Activated B cell treated with CpG ODN at 0.5 μM for 24 hours (primary cell): Measurements from ENCODE around the gene PDE4A. TPM values are rescaled to one million over a fixed set of nuclear protein-coding genes. Genes with fewer than 3 reads are reported as not detected.

ENCODE experiments used
- ATAC-seq: fragments of 200-7000 bp; cut with Tn5 transposase; one replicate; pipeline ENCODE4 v1.10.0; 2021; ENCODE audit warnings: low read depth, mild to moderate bottlenecking, moderate library complexity
- CTCF ChIA-PET: fragments of 350-600 bp; sonication (Branson Sonifier 250); formaldehyde crosslinking; loops from one replicate; lab custom pipeline; 2021; ENCODE audit warnings: antibody characterized with exemption; lab: Charles Lee
- POLR2A ChIA-PET: fragments of 350-600 bp; sonication (Branson Sonifier 250); formaldehyde crosslinking; loops from one replicate; lab custom pipeline; 2021; ENCODE audit warnings: antibody characterized with exemption; lab: Charles Lee
- DNase-seq: peaks from one replicate; pipeline ENCODE4 v3.0.0; 2022
- H3K27ac Mint-ChIP-seq: one replicate; pipeline ENCODE4 v1.8.0; 2020; ENCODE audit warnings: mixed read lengths
- H3K27me3 Mint-ChIP-seq: one replicate; pipeline ENCODE4 v1.8.0; 2021; ENCODE audit warnings: mixed read lengths
- H3K36me3 Mint-ChIP-seq: one replicate; pipeline ENCODE4 v1.8.0; 2021; ENCODE audit warnings: low read depth, mixed read lengths
- H3K4me1 Mint-ChIP-seq: one replicate; pipeline ENCODE4 v1.8.0; 2021; ENCODE audit warnings: mixed read lengths
- H3K4me3 Mint-ChIP-seq: one replicate; pipeline ENCODE4 v1.8.0; 2020; ENCODE audit warnings: mild to moderate bottlenecking, mixed read lengths
- H3K9me3 Mint-ChIP-seq: one replicate; pipeline ENCODE4 v1.8.0; 2020; ENCODE audit warnings: mixed read lengths
- CTCF ChIP-seq: fragments of 200-600 bp; IDR thresholded peaks from one replicate; pipeline ENCODE4 v1.8.0; 2022; ENCODE audit warnings: antibody characterized with exemption, mild to moderate bottlenecking
- intact Hi-C: fragments of 100-400 bp; cut with micrococcal nuclease; formaldehyde crosslinking; loops from one replicate; pipeline ENCODE4 v1.15.1; 2024
- total RNA-seq: library from RNA; stranded (reverse); gene quantifications from 2 replicates; pipeline ENCODE4 v1.2.3, GENCODE V29; 2022

The PDE4A gene
- total RNA-seq, 1 donor from 2014 or later: 8.6 TPM

GRCh38 chr19:10402441-10403038, 17.8 kb upstream of the PDE4A start:
- TF ChIP-seq CTCF: no peak
- Mint-ChIP-seq H3K9me3 (no peaks in the 10 kb centered on the region), H3K4me1 (peaks cover 67% of the 10 kb centered on the region), H3K27ac (peak overlapping the region; percentile 85), H3K27me3 (no peaks in the 10 kb centered on the region), H3K36me3 (peaks cover 22% of the 10 kb centered on the region), H3K4me3 (peak overlapping the region; percentile 95)
- no peak for DNase-seq
- POLR2A ChIA-PET: interaction anchor here (0.6 to 24.9 kb wide), 6 partner anchors 12 to 151 kb away, joined by 3 to 541 read pairs (median 4); partner anchors contain the start of genes ICAM1 and PDE4A
- no peak for ATAC-seq
- intact Hi-C loops: loop anchor here (1.0 to 5.0 kb wide), 10 partner anchors 14 to 293 kb away; partner anchors contain the start of genes ICAM1, ILF3 and KRI1
- CTCF ChIA-PET: interaction anchor here (0.9 to 6.4 kb wide), 2 partner anchors 11 to 13 kb away, joined by 3 to 84 read pairs; no protein-coding TSS in a partner anchor

GRCh38 chr19:10403137-10404021, 17.0 kb upstream of the PDE4A start, which contains the start of gene CDC37:
Gene CDC37 (minus strand): TSS chr19:10403542. CDS start chr19:10403479, 63 bp downstream.
- no peak for TF ChIP-seq CTCF
- POLR2A ChIA-PET: interaction anchor here (0.6 to 24.9 kb wide), 12 partner anchors 9 to 204 kb away, joined by 3 to 541 read pairs (median 4); partner anchors contain the start of genes ICAM1, ICAM5, KEAP1 and KRI1

GRCh38 chr19:10404888-10405820, 15.2 kb upstream of the PDE4A start:
- DNase-seq: no peak
- Mint-ChIP-seq H3K36me3 (peaks cover 11% of the 10 kb centered on the region), H3K4me1 (peaks cover 84% of the 10 kb centered on the region), H3K4me3 (peak overlapping the region; percentile 95), H3K9me3 (no peaks in the 10 kb centered on the region), H3K27me3 (no peaks in the 10 kb centered on the region), H3K27ac (no peak overlapping the region)
- POLR2A ChIA-PET: interaction anchor here (0.6 to 24.9 kb wide), 6 partner anchors 21 to 159 kb away, joined by 4 to 541 read pairs (median 7); partner anchors contain the start of genes PDE4A and TYK2
- TF ChIP-seq CTCF: no peak
- no peak for ATAC-seq
- intact Hi-C loops: loop anchor here (1.0 to 5.0 kb wide), 2 partner anchors 31 to 247 kb away; partner anchors contain the start of gene ILF3
- CTCF ChIA-PET: interaction anchor here (0.6 to 6.4 kb wide), 9 partner anchors 10 to 295 kb away, joined by 3 to 84 read pairs (median 6); no protein-coding TSS in a partner anchor

More at GRCh38 chr19:10403137-10404021, 17.0 kb upstream of the PDE4A start, which contains the start of gene CDC37:
- ATAC-seq: peak; percentile 80
- Mint-ChIP-seq H3K4me1 (peaks cover 75% of the 10 kb centered on the region), H3K36me3 (peaks cover 17% of the 10 kb centered on the region), H3K9me3 (no peaks in the 10 kb centered on the region), H3K4me3 (peak within 1 kb of the TSS; percentile 95), H3K27me3 (no peaks in the 10 kb centered on the region), H3K27ac (peak within 1 kb of the TSS; percentile 85)
- intact Hi-C loops: loop anchor here (1.0 to 5.0 kb wide), 11 partner anchors 13 to 292 kb away; partner anchors contain the start of genes ICAM1, ILF3 and KRI1
- CTCF ChIA-PET: interaction anchor here (0.7 to 6.4 kb wide), 20 partner anchors 11 to 298 kb away, joined by 3 to 84 read pairs (median 5); partner anchors contain the start of genes ICAM1, PDE4A, QTRT1 and TYK2
- peak; percentile 99 for DNase-seq

- intact Hi-C loops: no loop called here
- Mint-ChIP-seq H3K36me3 (peaks cover 9% of the 10 kb centered on the region), H3K4me3 (no peak overlapping the region), H3K27ac (no peak overlapping the region), H3K9me3 (no peaks in the 10 kb centered on the region), H3K27me3 (no peaks in the 10 kb centered on the region), H3K4me1 (peaks cover 84% of the 10 kb centered on the region)
- ATAC-seq (no peak), DNase-seq (no peak)
- no peak for TF ChIP-seq CTCF
- ChIA-PET POLR2A (interaction anchor here (0.9 to 24.9 kb wide), 2 partner anchors 20 to 302 kb away, joined by 4 to 541 read pairs; partner anchors contain the start of gene PDE4A), CTCF (interaction anchor here (0.9 to 6.4 kb wide), 5 partner anchors 9 to 238 kb away, joined by 3 to 84 read pairs (median 6); no protein-coding TSS in a partner anchor)
Measured at GRCh38 chr19:10406191-10406590, 14.1 kb upstream of the PDE4A start.
